Thoracic aorta (tissue), 2 donors: ENCODE results near the gene RUNDC1. TPM values are rescaled to one million over a fixed set of nuclear protein-coding genes. Genes with fewer than 3 reads are reported as not detected.

ENCODE experiments used
- ATAC-seq: fragments of 150-250 bp; one replicate; pipeline ENCODE4 v1.8.0; 2017; ENCODE audit warnings: low read depth; ENCODE audit not compliant: insufficient number of reproducible peaks, low FRiP score
- DNase-seq: peaks from one replicate; pipeline ENCODE4 v3.0.0-alpha.2; 2020; ENCODE audit warnings: low spot score
- H3K27ac ChIP-seq, 2 donors: fragments of 200-600 bp; sonication (generic); 1 replicate in 1 of 2; 2 replicates in 1 of 2; pipeline ENCODE4 v1.5.1; 2016; ENCODE audit warnings: mild to moderate bottlenecking in 2 of 2, moderate library complexity in 2 of 2
- H3K27me3 ChIP-seq: fragments of 200-600 bp; sonication (generic); replicated peaks from 2 replicates; pipeline ENCODE4 v1.6.0; 2016; ENCODE audit warnings: mild to moderate bottlenecking; ENCODE audit not compliant: insufficient read depth
- H3K36me3 ChIP-seq: fragments of 200-600 bp; sonication (generic); one replicate; pipeline ENCODE4 v1.5.1; 2016
- H3K4me1 ChIP-seq, 2 donors: fragments of 200-600 bp; sonication (generic); 1 replicate in 1 of 2; 2 replicates in 1 of 2; pipeline versions ENCODE4 v1.5.1 to v1.6.0; 2016; ENCODE audit warnings: low read depth in 2 of 2, mild to moderate bottlenecking in 1 of 2; ENCODE audit not compliant: control insufficient read depth in 1 of 2
- H3K4me3 ChIP-seq: fragments of 200-600 bp; sonication (generic); 2 replicates; pipeline ENCODE4 v1.5.1; 2016; ENCODE audit warnings: mild to moderate bottlenecking
- H3K9me3 ChIP-seq: fragments of 200-600 bp; sonication (generic); 2 replicates; pipeline ENCODE4 v1.5.1; 2016
- total RNA-seq, 2 donors: library from RNA; depleted of rRNA; stranded (reverse); fragments of >200 nt; gene quantifications; one replicate each; pipeline versions ENCODE4 v1.1.0 to v1.2.3, GENCODE V29; 2016
- TF ChIP-seq, protein P1 (sequence below): fragments of 200-600 bp; sonication (generic); IDR thresholded peaks from one replicate; pipeline ENCODE4 v1.5.1; 2019; ENCODE audit warnings: antibody characterized with exemption

The RUNDC1 gene
- total RNA-seq, 2 donors from 2014 or later: 16.6 to 17.9 TPM

DNA sequence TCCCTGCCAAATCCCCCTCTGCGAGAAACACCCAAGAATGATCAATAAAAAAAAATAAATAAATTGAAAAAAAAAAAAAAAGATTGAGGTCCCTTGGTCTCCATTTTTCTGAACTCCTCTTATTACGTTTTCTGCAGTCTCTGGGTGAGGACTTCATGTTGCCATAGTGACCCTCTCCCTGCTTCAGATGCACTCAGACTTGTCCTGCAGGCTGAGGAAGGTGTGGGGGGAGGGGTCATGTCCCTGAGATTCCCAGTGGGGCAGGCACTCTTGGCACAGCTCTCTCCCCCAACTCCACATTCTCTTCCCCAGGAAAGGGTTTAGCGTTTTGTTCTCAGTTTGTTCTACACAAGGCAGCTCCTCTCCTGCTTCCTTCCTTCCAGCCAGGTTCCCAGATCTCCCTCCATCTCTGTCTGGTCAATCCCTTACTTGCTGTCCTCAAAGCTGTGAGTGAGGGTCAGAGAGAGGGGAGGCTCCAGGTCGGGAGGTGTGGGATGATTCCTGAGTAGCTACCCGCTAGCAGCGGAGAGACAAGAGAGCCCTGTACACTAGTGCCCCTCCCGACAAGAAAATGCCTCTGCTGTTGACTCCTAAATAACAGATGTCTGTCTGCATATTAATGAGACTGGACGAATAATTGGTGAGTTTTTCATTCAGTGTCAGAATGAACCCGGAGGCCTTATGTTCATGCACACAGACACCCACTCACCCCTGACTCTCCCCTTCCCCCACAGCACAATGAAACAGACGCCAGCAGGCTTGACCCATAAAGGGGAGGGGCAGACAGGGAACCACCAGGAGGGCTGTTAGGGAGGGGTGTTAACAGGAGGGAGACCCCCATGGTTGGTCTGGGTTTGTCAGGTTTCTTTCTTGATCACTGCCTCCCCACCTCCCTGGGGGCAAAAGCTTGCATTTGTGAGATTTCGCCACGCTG lies 53.9 kb downstream of the RUNDC1 start:
- Histone ChIP-seq H3K4me3 (no peak overlapping the region), H3K27ac (no peak overlapping the region), H3K4me1 (no peaks in the 10 kb centered on the region), H3K9me3 (no peaks in the 10 kb centered on the region), H3K36me3 (no peaks in the 10 kb centered on the region), H3K27me3 (no peaks in the 10 kb centered on the region)
- ATAC-seq (no peak), DNase-seq (no peak)
- TF ChIP-seq, protein P1, sequence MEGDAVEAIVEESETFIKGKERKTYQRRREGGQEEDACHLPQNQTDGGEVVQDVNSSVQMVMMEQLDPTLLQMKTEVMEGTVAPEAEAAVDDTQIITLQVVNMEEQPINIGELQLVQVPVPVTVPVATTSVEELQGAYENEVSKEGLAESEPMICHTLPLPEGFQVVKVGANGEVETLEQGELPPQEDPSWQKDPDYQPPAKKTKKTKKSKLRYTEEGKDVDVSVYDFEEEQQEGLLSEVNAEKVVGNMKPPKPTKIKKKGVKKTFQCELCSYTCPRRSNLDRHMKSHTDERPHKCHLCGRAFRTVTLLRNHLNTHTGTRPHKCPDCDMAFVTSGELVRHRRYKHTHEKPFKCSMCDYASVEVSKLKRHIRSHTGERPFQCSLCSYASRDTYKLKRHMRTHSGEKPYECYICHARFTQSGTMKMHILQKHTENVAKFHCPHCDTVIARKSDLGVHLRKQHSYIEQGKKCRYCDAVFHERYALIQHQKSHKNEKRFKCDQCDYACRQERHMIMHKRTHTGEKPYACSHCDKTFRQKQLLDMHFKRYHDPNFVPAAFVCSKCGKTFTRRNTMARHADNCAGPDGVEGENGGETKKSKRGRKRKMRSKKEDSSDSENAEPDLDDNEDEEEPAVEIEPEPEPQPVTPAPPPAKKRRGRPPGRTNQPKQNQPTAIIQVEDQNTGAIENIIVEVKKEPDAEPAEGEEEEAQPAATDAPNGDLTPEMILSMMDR: no peak

DNA sequence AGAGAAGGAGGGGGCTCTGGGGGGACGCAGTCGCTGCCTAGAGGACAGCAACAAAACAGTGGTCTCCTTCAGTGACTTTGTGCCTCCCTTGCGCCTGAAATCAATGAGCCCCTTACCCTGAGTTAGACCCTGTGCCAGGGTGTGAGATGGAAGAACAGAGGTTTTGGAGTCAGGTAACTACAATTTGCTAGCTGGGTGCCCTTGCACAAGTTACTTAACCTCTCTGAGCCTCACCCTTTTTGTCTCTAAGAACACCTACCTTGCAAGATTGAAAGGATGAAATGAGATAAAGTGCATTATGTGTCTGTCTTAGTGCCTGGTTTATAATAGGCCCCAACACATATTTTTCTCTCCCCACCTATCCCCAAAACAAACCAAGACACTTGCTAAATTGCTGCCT lies 54.5 kb downstream of the RUNDC1 start:
- TF ChIP-seq, protein P1: no peak
- Histone ChIP-seq H3K27ac (no peak overlapping the region), H3K4me3 (no peak overlapping the region), H3K27me3 (no peaks in the 10 kb centered on the region), H3K36me3 (no peaks in the 10 kb centered on the region), H3K4me1 (no peaks in the 10 kb centered on the region), H3K9me3 (no peaks in the 10 kb centered on the region)
- DNase-seq (no peak), ATAC-seq (no peak)

DNA sequence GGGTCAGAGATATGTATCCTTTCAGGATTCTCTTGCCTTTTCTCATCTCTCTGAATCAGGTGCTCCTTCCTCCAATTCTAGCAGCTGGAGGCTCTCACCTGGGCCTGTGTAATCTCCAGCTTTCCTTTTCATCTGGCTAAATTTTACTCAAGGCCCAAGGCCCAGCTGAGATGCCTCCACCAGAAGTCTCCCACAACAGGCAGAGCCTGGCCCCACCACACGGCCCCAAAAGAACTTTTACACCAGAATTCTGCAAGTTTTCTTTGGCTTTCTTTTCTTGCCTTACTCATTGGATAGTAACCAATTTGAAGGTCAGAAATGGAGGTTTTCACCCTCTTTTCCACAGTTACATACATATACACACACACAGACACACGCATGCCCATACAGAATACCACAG lies 59.3 kb downstream of the RUNDC1 start:
- no peak overlapping the region for H3K27ac ChIP-seq
- no peak for ATAC-seq
- H3K4me1 ChIP-seq: no peaks in the 10 kb centered on the region
- TF ChIP-seq, protein P1: no peak
- no peaks in the 10 kb centered on the region for H3K9me3 ChIP-seq
- H3K4me3 ChIP-seq: no peak overlapping the region
- no peaks in the 10 kb centered on the region for H3K36me3 ChIP-seq
- DNase-seq: no peak
- H3K27me3 ChIP-seq: no peaks in the 10 kb centered on the region

DNA sequence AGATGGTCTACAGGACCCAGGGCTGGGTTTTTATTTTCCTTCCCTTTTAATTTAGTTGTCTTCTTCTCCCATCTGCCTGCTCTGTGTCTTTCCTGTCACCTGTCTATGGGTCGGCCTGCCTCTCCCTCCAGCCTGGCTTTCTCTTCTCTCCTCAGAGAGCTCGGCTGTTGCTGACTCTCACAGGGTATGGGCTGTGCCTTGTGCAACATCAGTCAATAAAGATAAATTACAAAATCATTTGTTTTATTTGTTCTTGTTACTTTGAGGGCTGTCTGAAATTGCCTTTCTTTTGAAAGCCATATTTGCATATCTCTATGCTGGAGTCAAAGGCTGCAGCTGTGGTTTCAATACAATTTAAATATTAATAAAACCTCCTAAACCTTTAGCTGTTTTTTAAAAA lies 60.3 kb downstream of the RUNDC1 start:
- H3K9me3 ChIP-seq: no peaks in the 10 kb centered on the region
- DNase-seq (no peak), ATAC-seq (no peak)
- no peak overlapping the region for H3K4me3 ChIP-seq
- H3K27ac ChIP-seq: no peak overlapping the region
- H3K36me3 ChIP-seq: no peaks in the 10 kb centered on the region
- H3K4me1 ChIP-seq: no peaks in the 10 kb centered on the region
- TF ChIP-seq, protein P1: no peak
- no peaks in the 10 kb centered on the region for H3K27me3 ChIP-seq

DNA sequence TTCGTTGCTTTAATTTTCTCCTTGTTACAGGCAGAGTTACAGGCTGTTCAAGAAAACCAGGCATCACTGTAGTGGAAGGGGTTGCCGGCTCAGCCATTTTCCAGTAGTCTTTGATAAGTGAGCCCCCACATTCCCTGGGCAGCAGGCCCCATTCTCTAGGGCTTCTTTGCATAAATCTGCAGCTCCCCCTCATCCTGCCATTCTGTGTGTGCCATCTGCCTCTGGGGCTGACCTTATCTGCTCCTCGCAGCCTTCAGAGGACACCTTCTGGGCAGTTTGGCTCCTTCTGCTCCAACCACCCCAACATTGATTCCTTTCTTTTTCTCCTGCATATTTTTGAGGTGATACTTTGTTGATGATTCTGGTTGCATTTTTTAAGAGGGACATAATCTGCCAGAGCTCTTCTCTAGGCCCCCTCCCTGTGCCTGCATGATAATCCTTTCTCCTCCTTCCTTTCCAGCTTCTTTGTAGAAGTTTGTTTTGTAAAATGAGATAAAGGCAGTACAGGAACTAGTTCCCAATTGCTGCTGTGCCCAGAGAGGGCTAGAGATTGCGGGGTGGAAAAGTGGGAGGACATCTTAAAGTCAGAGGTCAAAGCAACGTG lies 61.8 kb downstream of the RUNDC1 start:
- Histone ChIP-seq H3K4me1 (no peaks in the 10 kb centered on the region), H3K9me3 (no peaks in the 10 kb centered on the region), H3K4me3 (no peak overlapping the region), H3K27ac (no peak overlapping the region), H3K36me3 (no peaks in the 10 kb centered on the region), H3K27me3 (no peaks in the 10 kb centered on the region)
- no peak for DNase-seq
- no peak for ATAC-seq
- TF ChIP-seq, protein P1: no peak
